GM18507 (cell line): ENCODE results near the gene PPP1R2C.

Source experiments
- DNase-seq: peaks from one replicate; pipeline ENCODE4 v3.0.0; 2011; ENCODE audit warnings: low read depth; ENCODE audit not compliant: insufficient read length; ENCODE audit errors: extremely low spot score
- FAIRE-seq: peaks from 2 replicates; lab custom pipeline; 2011; peaks lifted over from hg19 to GRCh38; lab: Jason Lieb, UNC

The PPP1R2C gene

GRCh38 chrX:42752730-42753129 is 25.2 kb downstream of the PPP1R2C start:
- no peak for DNase-seq
- FAIRE-seq: no peak

DNA sequence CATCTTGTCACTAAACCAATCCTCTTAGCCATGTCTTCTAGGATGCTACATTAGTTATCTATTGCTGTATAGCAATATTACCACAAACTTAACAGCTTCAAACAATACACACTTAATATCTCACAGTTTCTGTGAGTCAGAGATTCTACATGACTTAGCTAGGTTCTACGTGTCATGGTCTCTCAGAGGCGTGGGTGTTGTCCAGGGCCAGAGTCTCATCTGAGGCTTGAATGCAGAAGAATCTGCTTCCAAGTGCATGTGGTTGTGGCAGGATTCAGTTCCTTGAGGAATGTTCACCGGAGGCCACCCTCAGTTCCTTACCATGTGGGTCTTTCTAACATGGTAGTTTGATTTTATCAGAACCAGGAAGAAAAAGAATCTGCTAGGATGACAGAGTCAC is 26.4 kb downstream of the PPP1R2C start:
- FAIRE-seq (no peak), DNase-seq (no peak)

DNA sequence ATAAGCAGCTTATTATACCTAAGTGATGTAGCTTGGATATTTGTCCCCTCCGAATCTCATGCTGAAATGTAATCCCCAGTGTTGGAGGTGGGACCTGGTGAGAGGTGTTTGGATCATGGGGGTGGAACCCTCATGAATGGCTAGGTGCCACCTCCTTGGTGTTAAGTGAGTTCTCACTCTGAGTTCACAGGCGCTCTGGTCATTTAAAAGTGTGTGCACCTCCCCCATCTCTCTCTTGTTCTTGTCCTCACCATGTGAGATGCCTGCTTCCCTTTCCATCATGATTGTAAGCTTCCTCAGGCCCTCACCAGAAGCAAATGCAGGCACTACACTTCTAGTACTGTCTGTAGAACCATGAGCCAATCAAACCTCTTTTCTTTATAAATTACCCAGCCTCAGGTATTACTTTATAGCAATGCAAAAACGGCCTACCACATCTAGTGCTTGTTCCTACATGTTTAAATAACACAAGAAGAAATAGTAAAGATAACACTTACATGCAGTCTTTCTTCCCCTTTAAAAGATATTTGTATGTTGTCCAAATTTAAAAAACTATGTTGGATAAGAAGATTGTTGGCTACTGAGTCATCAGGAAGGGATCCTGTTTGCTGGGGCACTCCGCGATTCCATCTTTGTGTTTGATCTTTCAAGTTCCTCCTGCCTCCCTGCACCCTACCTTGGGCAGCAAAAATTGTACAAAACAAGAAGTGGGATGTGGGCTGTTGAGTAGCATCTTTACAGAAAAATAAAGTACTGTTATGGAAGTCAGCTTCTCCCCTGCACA is 29.7 kb downstream of the PPP1R2C start:
- no peak for FAIRE-seq
- no peak for DNase-seq

GRCh38 chrX:42746606-42747005 is 31.4 kb downstream of the PPP1R2C start:
- no peak for DNase-seq
- FAIRE-seq: no peak

GRCh38 chrX:42740456-42740855 is 37.5 kb downstream of the PPP1R2C start:
- no peak for DNase-seq
- no peak for FAIRE-seq

GRCh38 chrX:42739741-42740140 is 38.2 kb downstream of the PPP1R2C start:
- FAIRE-seq: no peak

GRCh38 chrX:42739258-42739657 is 38.7 kb downstream of the PPP1R2C start:
- DNase-seq (no peak), FAIRE-seq (no peak)

More at GRCh38 chrX:42739741-42740140, 38.2 kb downstream of the PPP1R2C start:
- no peak for DNase-seq

DNA sequence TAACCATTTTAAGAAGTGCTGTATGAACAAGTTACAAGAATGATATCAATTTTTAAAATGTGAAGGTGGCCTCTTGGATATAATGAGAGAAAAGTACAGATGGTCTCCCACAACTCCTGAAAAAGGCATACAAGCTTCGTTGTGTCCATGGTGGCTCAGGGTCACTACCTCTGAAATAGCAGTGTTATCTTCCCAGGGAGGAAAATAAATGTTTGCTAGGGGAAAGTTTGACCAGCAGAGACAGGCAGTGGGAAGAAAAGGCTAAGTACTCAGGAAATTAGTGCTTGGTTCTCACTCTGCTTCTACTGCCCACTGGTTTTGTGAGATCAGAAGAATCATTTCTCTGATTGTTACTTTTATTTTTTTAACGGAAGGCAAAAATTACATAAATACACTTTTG is 39.4 kb downstream of the PPP1R2C start:
- DNase-seq (no peak), FAIRE-seq (no peak)

DNA sequence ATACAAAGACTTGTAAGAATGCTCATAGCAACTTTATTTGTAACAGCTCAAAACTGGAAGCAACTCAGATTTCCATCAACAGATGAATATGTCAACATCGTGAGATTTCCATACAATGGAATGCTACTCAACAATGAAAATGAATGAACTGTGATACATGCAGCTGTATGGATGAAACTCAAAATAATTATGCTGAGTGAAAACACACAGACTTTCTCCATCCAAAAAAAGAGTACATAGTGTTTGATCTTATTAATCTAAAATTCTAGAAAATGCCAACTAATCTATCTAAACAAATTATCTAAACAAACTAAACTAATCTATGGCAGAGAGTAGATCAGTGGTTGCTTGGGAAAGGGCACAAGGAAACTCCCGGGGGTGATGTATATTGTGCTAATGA is 42.7 kb downstream of the PPP1R2C start:
- FAIRE-seq (peak; percentile 9), DNase-seq (no peak)

DNA sequence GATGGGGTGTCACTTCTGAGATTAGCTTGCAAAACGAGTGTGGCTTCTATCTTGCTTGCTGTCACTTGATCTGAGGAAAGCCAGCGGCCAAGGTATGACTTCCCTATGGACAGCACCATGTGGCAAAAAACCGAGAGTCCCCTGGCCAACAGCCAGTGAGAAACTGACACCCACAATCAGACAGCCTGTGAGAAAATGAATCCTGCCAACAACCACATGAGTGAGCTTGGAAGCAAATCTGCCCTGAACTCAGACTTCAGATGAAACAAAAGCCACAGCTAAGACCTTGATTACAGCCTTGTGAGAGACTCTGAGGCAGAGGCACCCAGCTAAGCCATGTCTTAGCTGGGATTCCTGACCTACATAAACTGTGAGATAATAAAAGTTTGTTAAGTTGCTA is 45.5 kb downstream of the PPP1R2C start:
- FAIRE-seq (no peak), DNase-seq (no peak)
